DND-41 (cell line): ENCODE data around the gene LINS1.

ENCODE experiments used
- CTCF ChIP-seq: IDR thresholded peaks from 2 replicates; pipeline ENCODE4 v1.5.1; 2012; ENCODE audit warnings: borderline replicate concordance, low read length, moderate library complexity, mild to moderate bottlenecking; ENCODE audit not compliant: poor library complexity, severe bottlenecking; ENCODE audit errors: extremely low read depth
- EZH2 ChIP-seq: IDR thresholded peaks from 3 replicates; pipeline ENCODE4 v1.6.1; 2012; ENCODE audit warnings: borderline replicate concordance, low read depth, mild to moderate bottlenecking, moderate library complexity, low read length, inconsistent platforms; ENCODE audit not compliant: severe bottlenecking

GRCh38 chr15:100642213-100642949, 40.4 kb upstream of the LINS1 start:
- TF ChIP-seq CTCF, result no peak
- no peak for TF ChIP-seq EZH2
